ENCODE results near the gene TEX2. TPM values are rescaled to one million over a fixed set of nuclear protein-coding genes. Genes with fewer than 3 reads are reported as not detected.

Gene TEX2
- total and polyA plus RNA-seq, 2 donors (not counting 3 experiments of a cell fraction or from before 2014, with no cell fraction given): 13.3 to 25.8 TPM

DNA sequence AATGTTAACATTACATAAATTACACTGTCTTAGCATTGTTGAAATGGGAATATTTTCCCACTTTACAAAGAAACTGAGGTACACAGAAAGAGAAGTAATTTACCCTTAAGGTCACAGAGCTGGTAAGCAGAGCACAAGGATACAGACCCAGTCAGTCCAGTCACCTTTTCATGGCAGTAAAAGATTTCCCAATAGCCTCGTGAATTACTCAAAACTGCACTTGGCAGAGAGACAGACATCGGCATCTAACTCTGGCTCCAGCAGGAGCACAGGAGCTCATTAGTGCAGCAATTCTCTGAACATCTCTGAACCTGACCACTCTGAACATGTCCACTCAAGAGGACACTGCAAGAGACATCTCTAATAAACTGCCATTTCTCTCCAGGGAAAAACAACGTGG lies 3.1 kb downstream of the TEX2 start:
- no peaks in the 10 kb centered on the region for H4K20me1 ChIP-seq (replicated peaks; ENCODE audit: control insufficient read depth, extremely low read depth, insufficient read depth, low read length)
- no TSS peak for BruUV-seq (replicated peaks)
- no peak overlapping the region for H3K9ac ChIP-seq (replicated peaks; ENCODE audit: extremely low read depth, insufficient read depth, low read length)
- FAIRE-seq (no peak), DNase-seq (ENCODE audit: low read depth, low spot score) (no peak)
- no peak overlapping the region for H3K27ac ChIP-seq (ENCODE audit: insufficient read depth, low read depth, low read length)
- H3K4me1 ChIP-seq (ENCODE audit: control insufficient read depth, extremely low read depth, insufficient read depth, low read length): peaks cover 14% of the 10 kb centered on the region
- peaks cover 13% of the 10 kb centered on the region for H3K79me2 ChIP-seq (ENCODE audit: control insufficient read depth, insufficient read depth, low read length)
- no peaks in the 10 kb centered on the region for H3K9me1 ChIP-seq (replicated peaks; ENCODE audit: control insufficient read depth, extremely low read depth, insufficient read depth, low read length)
- H3K36me3 ChIP-seq (ENCODE audit: control insufficient read depth in 2 of 2, extremely low read depth in 1 of 2, insufficient read depth in 2 of 2, low read length in 2 of 2): no peaks in the 10 kb centered on the region
- no peaks in the 10 kb centered on the region for H3K9me3 ChIP-seq (replicated peaks; ENCODE audit: control insufficient read depth, insufficient read depth, low read length)
- H3K27me3 ChIP-seq (ENCODE audit: control insufficient read depth in 2 of 2, insufficient read depth in 2 of 2, low read length in 2 of 2): peaks cover 0 to 2% of the 10 kb centered on the region in 2 experiments
- H3K4me3 ChIP-seq (replicated peaks in 1 of 3; ENCODE audit: insufficient read depth in 1 of 3, low read depth in 1 of 3, low read length in 3 of 3): no peak overlapping the region
- ChIA-PET POLR2A (no interaction called here), CTCF (no interaction called here)
- no peak for TF ChIP-seq JUN (IDR thresholded peaks at IDR 0.05; ENCODE audit: borderline replicate concordance, insufficient read depth, insufficient read length, low read depth)
- no peak for TF ChIP-seq GATA2 (IDR thresholded peaks at IDR 0.05; ENCODE audit: insufficient read depth, insufficient read length, low read depth, low read length)
- TF ChIP-seq, protein P1, sequence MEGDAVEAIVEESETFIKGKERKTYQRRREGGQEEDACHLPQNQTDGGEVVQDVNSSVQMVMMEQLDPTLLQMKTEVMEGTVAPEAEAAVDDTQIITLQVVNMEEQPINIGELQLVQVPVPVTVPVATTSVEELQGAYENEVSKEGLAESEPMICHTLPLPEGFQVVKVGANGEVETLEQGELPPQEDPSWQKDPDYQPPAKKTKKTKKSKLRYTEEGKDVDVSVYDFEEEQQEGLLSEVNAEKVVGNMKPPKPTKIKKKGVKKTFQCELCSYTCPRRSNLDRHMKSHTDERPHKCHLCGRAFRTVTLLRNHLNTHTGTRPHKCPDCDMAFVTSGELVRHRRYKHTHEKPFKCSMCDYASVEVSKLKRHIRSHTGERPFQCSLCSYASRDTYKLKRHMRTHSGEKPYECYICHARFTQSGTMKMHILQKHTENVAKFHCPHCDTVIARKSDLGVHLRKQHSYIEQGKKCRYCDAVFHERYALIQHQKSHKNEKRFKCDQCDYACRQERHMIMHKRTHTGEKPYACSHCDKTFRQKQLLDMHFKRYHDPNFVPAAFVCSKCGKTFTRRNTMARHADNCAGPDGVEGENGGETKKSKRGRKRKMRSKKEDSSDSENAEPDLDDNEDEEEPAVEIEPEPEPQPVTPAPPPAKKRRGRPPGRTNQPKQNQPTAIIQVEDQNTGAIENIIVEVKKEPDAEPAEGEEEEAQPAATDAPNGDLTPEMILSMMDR (IDR thresholded peaks at IDR 0.05; ENCODE audit: extremely low read depth in 1 of 2, insufficient read depth in 1 of 2, low read depth in 1 of 2, low read length in 2 of 2): no peak
- TF ChIP-seq EZH2 (IDR thresholded peaks at IDR 0.05; ENCODE audit: borderline replicate concordance, low read depth, low read length, severe bottlenecking): no peak
- TF ChIP-seq POLR2AphosphoS5 (IDR thresholded peaks at IDR 0.05; ENCODE audit: insufficient read depth, low read depth, low read length): no peak
- TF ChIP-seq FOS (IDR thresholded peaks at IDR 0.05; ENCODE audit: borderline replicate concordance, insufficient read depth, low read length): no peak
- TF ChIP-seq MYC (IDR thresholded peaks at IDR 0.05; ENCODE audit: low read depth, low read length): no peak
- no peak for TF ChIP-seq POLR2A (IDR thresholded peaks at IDR 0.05; ENCODE audit: low read depth, low read length)
- TF ChIP-seq, protein P2, sequence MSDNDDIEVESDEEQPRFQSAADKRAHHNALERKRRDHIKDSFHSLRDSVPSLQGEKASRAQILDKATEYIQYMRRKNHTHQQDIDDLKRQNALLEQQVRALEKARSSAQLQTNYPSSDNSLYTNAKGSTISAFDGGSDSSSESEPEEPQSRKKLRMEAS (IDR thresholded peaks at IDR 0.05; ENCODE audit: insufficient read depth, insufficient read length): no peak
- H3K4me2 ChIP-seq (ENCODE audit: insufficient read depth, low read length): no peak overlapping the region
- H2AFZ ChIP-seq (ENCODE audit: low read depth, low read length): no peak overlapping the region
- dilution Hi-C loops (cut with MboI; ENCODE audit: extremely low pct_ligation_motif_present, low sequenced_read_pairs): no loop called here
- intact Hi-C loops (cut with micrococcal nuclease): loop anchor here (5.0 kb wide), 1 partner anchor 88 kb away; no protein-coding TSS in a partner anchor

Measured in endothelial cell of umbilical vein (primary cell).